SH-SY5Y (cell line): ENCODE results near the gene TEX38.

Experiments used
- GATA2 ChIP-seq: IDR thresholded peaks from 2 replicates; pipeline ENCODE4 v1.6.1; 2011; ENCODE audit warnings: mild to moderate bottlenecking, low read depth, low read length
- GATA3 ChIP-seq: IDR thresholded peaks from 2 replicates; pipeline ENCODE4 v1.6.1; 2011; ENCODE audit warnings: low read depth, mild to moderate bottlenecking, low read length, moderate library complexity

- no peak for TF ChIP-seq GATA2
- no peak for TF ChIP-seq GATA3
These were observed 5.7 kb upstream of the TEX38 start for GRCh38 chr1:46665983-46666382.
